Esophagus squamous epithelium (tissue), 5 donors: ENCODE measurements around the gene LINC01488. TPM values are rescaled to one million over a fixed set of nuclear protein-coding genes. Genes with fewer than 3 reads are reported as not detected.

Experiments
- DNase-seq: peaks from one replicate; lab custom pipeline; 2025; lab: John Stamatoyannopoulos, UW
- H3K27ac ChIP-seq, 4 donors: fragments of 200-600 bp; sonication (generic); one replicate each; pipeline ENCODE4 v1.5.1; 2016 to 2019; ENCODE audit warnings: mild to moderate bottlenecking in 1 of 4
- H3K27me3 ChIP-seq, 4 donors: fragments of 200-600 bp; sonication (generic); 1 replicate in 3 of 4; 2 replicates in 1 of 4; pipeline versions ENCODE4 v1.5.1 to v1.6.0; 2017 to 2021; ENCODE audit warnings: antibody characterized with exemption in 1 of 4
- H3K36me3 ChIP-seq, 3 donors: fragments of 200-600 bp; sonication (generic); one replicate each; pipeline ENCODE4 v1.5.1; 2016 to 2019
- H3K4me1 ChIP-seq, 3 donors: fragments of 200-600 bp; sonication (generic); one replicate each; pipeline ENCODE4 v1.5.1; 2017 to 2019
- H3K4me3 ChIP-seq, 4 donors: fragments of 200-600 bp; sonication (generic); 1 replicate in 3 of 4; 2 replicates in 1 of 4; pipeline ENCODE4 v1.5.1; 2016 to 2019; ENCODE audit warnings: mild to moderate bottlenecking in 2 of 4, moderate library complexity in 1 of 4
- H3K9me3 ChIP-seq, 3 donors: fragments of 200-600 bp; sonication (generic); one replicate each; pipeline ENCODE4 v1.5.1; 2016 to 2019
- POLR2A ChIP-seq, 4 donors: fragments of 450-650 bp; IDR thresholded peaks; one replicate each; pipeline ENCODE4 v1.6.1; 2017; ENCODE audit warnings: antibody characterized with exemption in 4 of 4, mild to moderate bottlenecking in 4 of 4, moderate library complexity in 3 of 4
- WGBS, 2 donors: methylation state at CpG; one replicate each; pipeline ENCODE4 v1.1.5; 2018; 5-methylcytosine and 5-hydroxymethylcytosine counted together
- intact Hi-C: fragments of 100-400 bp; cut with DNase I; formaldehyde crosslinking; loops from one replicate; pipeline ENCODE4 v1.15.0; 2022
- total RNA-seq, 4 donors: library from RNA; depleted of rRNA; stranded (reverse); fragments of >200 nt; gene quantifications; one replicate each; pipeline ENCODE4 v1.1.0, GENCODE V29; 2016
- TF ChIP-seq, protein P1 (sequence below), 6 experiments: fragments of 450-650 bp in 4 of 6; fragments of 200-600 bp in 2 of 6; sonication (generic) in 2 of 6; IDR thresholded peaks; one replicate each; pipeline ENCODE4 v1.5.1; 2016 to 2019; ENCODE audit warnings: antibody characterized with exemption in 6 of 6, mild to moderate bottlenecking in 4 of 6, moderate library complexity in 4 of 6
- donor health status: DM: yes; HTN: yes; CAD: no.

The LINC01488 gene
- total RNA-seq, 4 donors from 2014 or later = not detected

DNA sequence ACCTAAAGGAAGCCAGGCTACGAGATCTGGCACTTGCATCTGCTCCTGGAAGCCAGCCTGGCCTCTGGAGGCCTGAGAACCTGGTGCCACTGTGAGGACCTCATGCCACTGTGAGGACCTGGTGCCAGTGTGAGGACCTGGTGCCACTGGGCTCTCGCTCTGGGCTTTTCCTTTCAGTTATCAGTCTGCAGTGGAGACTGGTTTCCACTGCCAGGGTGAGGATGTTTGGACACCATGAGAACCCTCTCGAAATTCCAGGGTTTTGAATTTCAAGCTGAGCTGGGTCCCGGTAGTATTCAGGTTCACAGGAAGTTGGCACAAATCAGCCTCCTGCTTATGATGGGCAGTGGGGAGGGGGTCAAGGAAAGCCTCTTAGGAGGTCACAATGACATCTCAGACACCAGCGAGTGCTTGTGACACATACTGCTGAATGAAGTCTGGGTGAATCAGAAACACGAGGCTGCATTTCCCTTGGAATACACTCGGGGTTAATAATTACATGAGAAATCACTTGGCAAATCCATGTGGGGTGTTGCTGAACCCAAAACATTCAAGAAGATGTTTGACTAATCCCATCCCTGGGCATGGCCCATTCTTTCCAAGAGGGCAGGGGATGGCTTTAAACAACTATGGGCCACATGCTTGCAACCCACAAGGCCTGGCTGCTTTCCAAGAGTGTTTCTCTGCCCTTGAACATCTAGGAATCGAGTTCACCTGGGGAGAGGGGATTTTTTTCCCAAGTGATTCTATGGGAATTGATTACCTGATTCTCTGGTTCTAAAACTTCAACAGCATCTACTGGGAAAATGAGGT lies 60.2 kb downstream of the LINC01488 start:
- TF ChIP-seq, protein P1, sequence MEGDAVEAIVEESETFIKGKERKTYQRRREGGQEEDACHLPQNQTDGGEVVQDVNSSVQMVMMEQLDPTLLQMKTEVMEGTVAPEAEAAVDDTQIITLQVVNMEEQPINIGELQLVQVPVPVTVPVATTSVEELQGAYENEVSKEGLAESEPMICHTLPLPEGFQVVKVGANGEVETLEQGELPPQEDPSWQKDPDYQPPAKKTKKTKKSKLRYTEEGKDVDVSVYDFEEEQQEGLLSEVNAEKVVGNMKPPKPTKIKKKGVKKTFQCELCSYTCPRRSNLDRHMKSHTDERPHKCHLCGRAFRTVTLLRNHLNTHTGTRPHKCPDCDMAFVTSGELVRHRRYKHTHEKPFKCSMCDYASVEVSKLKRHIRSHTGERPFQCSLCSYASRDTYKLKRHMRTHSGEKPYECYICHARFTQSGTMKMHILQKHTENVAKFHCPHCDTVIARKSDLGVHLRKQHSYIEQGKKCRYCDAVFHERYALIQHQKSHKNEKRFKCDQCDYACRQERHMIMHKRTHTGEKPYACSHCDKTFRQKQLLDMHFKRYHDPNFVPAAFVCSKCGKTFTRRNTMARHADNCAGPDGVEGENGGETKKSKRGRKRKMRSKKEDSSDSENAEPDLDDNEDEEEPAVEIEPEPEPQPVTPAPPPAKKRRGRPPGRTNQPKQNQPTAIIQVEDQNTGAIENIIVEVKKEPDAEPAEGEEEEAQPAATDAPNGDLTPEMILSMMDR (IDR thresholded peaks at IDR 0.05) = no peak
- TF ChIP-seq POLR2A (IDR thresholded peaks at IDR 0.05) = no peak
- intact Hi-C loops = no loop called here
- H3K9me3 ChIP-seq = no peaks in the 10 kb centered on the region
- peaks cover 0 to 24% (median 4%) of the 10 kb centered on the region in 3 donors for H3K4me1 ChIP-seq
- H3K36me3 ChIP-seq = no peaks in the 10 kb centered on the region
- 53 to 66% methylated on average over 4 to 8 of the region's 8 CpGs for WGBS, 2 donors
- peaks cover 0 to 23% (median 0%) of the 10 kb centered on the region in 4 donors for H3K27me3 ChIP-seq
- H3K27ac ChIP-seq = no peak overlapping the region
- DNase-seq = no peak
- H3K4me3 ChIP-seq = no peak overlapping the region

DNA sequence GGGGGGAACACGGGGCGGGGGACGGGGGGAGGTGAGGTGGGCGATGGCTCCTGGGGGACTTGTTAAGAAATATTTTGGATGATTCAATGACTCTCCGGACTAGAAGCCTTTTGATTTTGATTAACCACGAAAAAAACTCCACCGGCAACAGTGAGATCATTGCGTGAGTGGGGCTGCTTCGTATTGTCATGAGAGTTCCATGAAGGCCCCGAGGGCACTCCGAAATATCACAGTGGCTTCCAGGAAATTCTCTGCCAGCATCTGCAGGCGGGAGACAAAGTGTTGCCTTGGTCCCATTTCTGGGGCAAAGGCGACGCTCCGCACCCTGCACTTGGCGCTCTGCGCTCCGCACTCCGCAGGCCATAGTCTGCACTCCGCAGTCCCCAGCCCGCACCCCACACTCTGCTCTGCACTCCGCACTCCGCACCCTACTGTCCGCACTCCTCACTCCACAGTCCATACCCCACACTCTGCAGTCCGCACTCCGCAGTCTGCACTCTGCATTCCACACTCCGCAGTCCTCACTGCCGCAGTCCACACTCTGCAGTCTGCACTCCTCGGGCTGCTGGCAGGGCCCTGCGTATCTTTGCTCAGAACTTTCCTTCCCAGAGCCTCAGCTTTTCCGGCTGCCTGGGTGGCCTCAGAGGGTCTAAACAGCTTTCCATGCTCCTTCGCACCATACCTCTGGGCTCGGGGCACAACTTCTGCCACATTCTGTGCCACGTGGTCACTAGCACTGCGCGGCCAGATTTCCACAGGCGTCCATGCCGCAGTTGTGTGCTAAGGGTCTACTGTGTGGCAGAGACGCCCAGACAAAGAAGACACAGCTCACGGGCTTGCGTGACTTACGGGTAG lies 61.1 kb downstream of the LINC01488 start:
- Histone ChIP-seq H3K27ac (no peak overlapping the region), H3K9me3 (no peaks in the 10 kb centered on the region), H3K27me3 (peaks cover 0 to 26% (median 0%) of the 10 kb centered on the region in 4 donors), H3K4me1 (peaks cover 0 to 24% (median 4%) of the 10 kb centered on the region in 3 donors), H3K36me3 (no peaks in the 10 kb centered on the region), H3K4me3 (no peak overlapping the region)
- no peak for TF ChIP-seq POLR2A (IDR thresholded peaks at IDR 0.05)
- TF ChIP-seq, protein P1 (IDR thresholded peaks at IDR 0.05) = no peak
- intact Hi-C loops = no loop called here
- WGBS, 2 donors = 90% methylated on average over 38 to 41 of the region's 42 CpGs
- DNase-seq = no peak

Other genes with a start within 250 kb of the LINC01488 start
- 10 to 100 TPM in 3 of 4 donors, 1 to 10 TPM in 1; 5.7 to 24.6 (median 20.2) TPM for gene MYEOV, start 187.5 kb upstream of the LINC01488 start, total RNA-seq
- 100 to 1,000 TPM in 3 of 4 donors, 10 to 100 TPM in 1; 64.1 to 216 (median 145) TPM for gene CCND1, start 159.5 kb downstream of the LINC01488 start, total RNA-seq
- gene LTO1, start 193.7 kb downstream of the LINC01488 start, total RNA-seq = 10 to 100 TPM; 16.5 to 29.2 (median 19.3) TPM
- not detected for gene FGF19, start 222.4 kb downstream of the LINC01488 start, total RNA-seq